H1 (cell line): Measurements from ENCODE around the gene TEF. TPM values are rescaled to one million over a fixed set of nuclear protein-coding genes. Genes with fewer than 3 reads are reported as not detected.

ENCODE experiments used
- CTCF ChIA-PET: fragments of 300-600 bp; sonication (Branson Sonifier 250); formaldehyde crosslinking; loops from one replicate; lab custom pipeline; 2021; ENCODE audit not compliant: partially characterized antibody; lab: Charles Lee
- POLR2A ChIA-PET: fragments of 300-600 bp; sonication (Branson Sonifier 250); formaldehyde crosslinking; loops from one replicate; lab custom pipeline; 2021; ENCODE audit warnings: inconsistent platforms; ENCODE audit not compliant: partially characterized antibody; lab: Charles Lee
- DNase-seq, 2 experiments: peaks; one replicate each; pipeline versions ENCODE4 v3.0.0 to v3.0.0-alpha.2; 2010 to 2022; ENCODE audit warnings: low spot score in 2 of 2, low read depth in 1 of 2, mixed read lengths in 1 of 2
- FAIRE-seq: peaks from 2 replicates; lab custom pipeline; 2011; peaks lifted over from hg19 to GRCh38; lab: Jason Lieb, UNC
- H2AFZ ChIP-seq: 2 replicates; pipeline ENCODE4 v1.8.1; 2012; ENCODE audit warnings: low read length, inconsistent platforms
- H2AK5ac ChIP-seq: 2 replicates; pipeline ENCODE4 v1.6.1; 2013; ENCODE audit warnings: low read depth, low read length
- H2BK120ac ChIP-seq: replicated peaks from 2 replicates; pipeline ENCODE3; 2013; ENCODE audit warnings: low read depth, low read length, inconsistent platforms
- H2BK12ac ChIP-seq: 2 replicates; pipeline ENCODE4 v1.6.1; 2013; ENCODE audit warnings: low read depth, low read length
- H2BK15ac ChIP-seq: 2 replicates; pipeline ENCODE4 v1.6.1; 2013; ENCODE audit warnings: low read length
- H2BK20ac ChIP-seq: 2 replicates; pipeline ENCODE4 v1.6.1; 2013; ENCODE audit warnings: low read length
- H2BK5ac ChIP-seq: 2 replicates; pipeline ENCODE4 v1.6.1; 2013; ENCODE audit warnings: low read depth, low read length
- H3K14ac ChIP-seq: 2 replicates; pipeline ENCODE4 v1.6.1; 2013; ENCODE audit warnings: inconsistent platforms; ENCODE audit not compliant: insufficient read length
- H3K18ac ChIP-seq: 2 replicates; pipeline ENCODE4 v1.6.1; 2013; ENCODE audit warnings: low read length; ENCODE audit errors: extremely low read depth
- H3K23ac ChIP-seq: 2 replicates; pipeline ENCODE4 v1.6.1; 2013; ENCODE audit warnings: inconsistent platforms; ENCODE audit not compliant: insufficient read length
- H3K23me2 ChIP-seq: 2 replicates; pipeline ENCODE4 v1.6.1; 2013; ENCODE audit warnings: low read depth, low read length
- H3K27ac ChIP-seq: 2 replicates; pipeline ENCODE4 v1.6.1; 2011; ENCODE audit warnings: low read depth, low read length, inconsistent platforms
- H3K27me3 ChIP-seq, 4 experiments: replicated peaks in 1 of 4; 1 replicate in 1 of 4; 2 replicates in 3 of 4; pipeline versions ENCODE4 v1.6.1 to v1.8.1; 2011 to 2013; ENCODE audit warnings: low read length in 3 of 4, mild to moderate bottlenecking in 3 of 4, inconsistent platforms in 2 of 4, mixed read lengths in 2 of 4, moderate library complexity in 1 of 4; ENCODE audit not compliant: control insufficient read depth in 3 of 4, insufficient read depth in 3 of 4; ENCODE audit errors: extremely low read depth in 1 of 4
- H3K36me3 ChIP-seq, 4 experiments: 2 replicates each; pipeline versions ENCODE4 v1.6.1 to v1.8.1; 2011 to 2013; ENCODE audit warnings: mild to moderate bottlenecking in 4 of 4, low read length in 3 of 4, moderate library complexity in 2 of 4, control low read depth in 1 of 4, inconsistent platforms in 1 of 4; ENCODE audit not compliant: insufficient read depth in 4 of 4, control insufficient read depth in 2 of 4
- H3K4ac ChIP-seq: replicated peaks from 2 replicates; pipeline ENCODE3; 2013; ENCODE audit warnings: low read length, low read depth, mixed read lengths, inconsistent platforms; ENCODE audit not compliant: insufficient read length
- H3K4me1 ChIP-seq, 4 experiments: replicated peaks in 1 of 4; 1 replicate in 1 of 4; 2 replicates in 3 of 4; pipeline versions ENCODE4 v1.6.1 to v1.8.1; 2011 to 2013; ENCODE audit warnings: low read length in 3 of 4, inconsistent platforms in 2 of 4, mixed read lengths in 1 of 4; ENCODE audit not compliant: insufficient read depth in 4 of 4, control insufficient read depth in 3 of 4
- H3K4me2 ChIP-seq, 2 experiments: 2 replicates each; pipeline versions ENCODE4 v1.6.1 to v1.8.1; 2011 to 2013; ENCODE audit warnings: low read depth in 2 of 2, low read length in 2 of 2, control low read depth in 1 of 2, inconsistent platforms in 1 of 2, mild to moderate bottlenecking in 1 of 2; ENCODE audit not compliant: insufficient read depth in 1 of 2
- H3K4me3 ChIP-seq, 4 experiments: fragments of 200-600, 300-600 bp in 1 of 4; sonication (generic), shearing (Covaris generic), sonication (Bioruptor Twin) in 1 of 4; 2 replicates each; pipeline versions ENCODE4 v1.5.1 to v1.8.1; 2011 to 2016; ENCODE audit warnings: low read length in 4 of 4, low read depth in 3 of 4, control low read depth in 2 of 4, inconsistent platforms in 2 of 4, mild to moderate bottlenecking in 2 of 4, mixed read lengths in 1 of 4, moderate library complexity in 1 of 4; ENCODE audit not compliant: insufficient read depth in 2 of 4; ENCODE audit errors: extremely low read depth in 1 of 4
- H3K56ac ChIP-seq: replicated peaks from 2 replicates; pipeline ENCODE3; 2013; ENCODE audit warnings: low read depth, mild to moderate bottlenecking, mixed read lengths, low read length, inconsistent platforms; ENCODE audit not compliant: insufficient read length
- H3K79me1 ChIP-seq: 2 replicates; pipeline ENCODE4 v1.6.1; 2013; ENCODE audit warnings: low read depth, low read length, control low read depth
- H3K79me2 ChIP-seq, 2 experiments: 2 replicates each; pipeline versions ENCODE4 v1.6.1 to v1.8.1; 2012 to 2013; ENCODE audit warnings: low read length in 2 of 2, mild to moderate bottlenecking in 2 of 2, inconsistent platforms in 1 of 2; ENCODE audit not compliant: insufficient read depth in 2 of 2, control insufficient read depth in 1 of 2
- H3K9ac ChIP-seq, 4 experiments: replicated peaks in 1 of 4; 1 replicate in 1 of 4; 2 replicates in 3 of 4; pipeline versions ENCODE4 v1.6.1 to v1.8.1; 2011 to 2013; ENCODE audit warnings: low read depth in 3 of 4, low read length in 3 of 4, control low read depth in 2 of 4, mild to moderate bottlenecking in 2 of 4, moderate library complexity in 2 of 4, inconsistent platforms in 1 of 4; ENCODE audit errors: extremely low read depth in 1 of 4
- H3K9me3 ChIP-seq, 2 experiments: 2 replicates each; pipeline versions ENCODE4 v1.6.1 to v1.8.1; 2012 to 2013; ENCODE audit warnings: mild to moderate bottlenecking in 2 of 2, moderate library complexity in 2 of 2, control low read depth in 1 of 2, inconsistent platforms in 1 of 2, low read depth in 1 of 2, low read length in 1 of 2, mixed read lengths in 1 of 2; ENCODE audit not compliant: insufficient read depth in 2 of 2
- H4K20me1 ChIP-seq, 2 experiments: replicated peaks in 1 of 2; 2 replicates each; pipeline versions ENCODE3 to v1.8.1; 2011 to 2013; ENCODE audit warnings: inconsistent platforms in 2 of 2, low read length in 2 of 2, mild to moderate bottlenecking in 1 of 2; ENCODE audit not compliant: insufficient read depth in 2 of 2, control insufficient read depth in 1 of 2
- H4K5ac ChIP-seq: 2 replicates; pipeline ENCODE4 v1.6.1; 2013; ENCODE audit warnings: low read length, low read depth, mixed read lengths, inconsistent platforms; ENCODE audit not compliant: insufficient read length
- H4K8ac ChIP-seq: 2 replicates; pipeline ENCODE4 v1.8.0; 2013; ENCODE audit warnings: mild to moderate bottlenecking, moderate library complexity, low read length, inconsistent platforms; ENCODE audit not compliant: insufficient read depth; ENCODE audit errors: extremely low read depth
- H4K91ac ChIP-seq: replicated peaks from 2 replicates; pipeline ENCODE3; 2013; ENCODE audit warnings: low read length, mixed read lengths, inconsistent platforms; ENCODE audit not compliant: insufficient read length
- SP4 ChIP-seq: IDR thresholded peaks from 2 replicates; pipeline ENCODE4 v1.6.1; 2012; ENCODE audit warnings: low read length, inconsistent platforms
- WGBS, 2 experiments: shearing (Covaris generic) in 1 of 2; methylation state at CpG; one replicate each; pipeline versions ENCODE4 v1.1.6 to v1.1.7; 2013 to 2015; ENCODE audit warnings: low lambda C conversion rate in 2 of 2, mixed read lengths in 2 of 2, inconsistent platforms in 1 of 2, low coverage in 1 of 2, missing lambda C conversion rate in 1 of 2; ENCODE audit not compliant: insufficient replicate concordance in 2 of 2, insufficient coverage in 1 of 2, insufficient read length in 1 of 2; ENCODE audit errors: extremely low coverage in 1 of 2, missing lambda C conversion rate in 1 of 2; 5-methylcytosine and 5-hydroxymethylcytosine counted together
- polyA plus RNA-seq, 7 experiments: library from polyadenylated mRNA; depleted of rRNA in 3 of 7; stranded (reverse) in 5 of 7; unstranded in 2 of 7; fragments of >200 nt in 5 of 7; fragments of 200-250 nt in 2 of 7; gene quantifications; 1 replicate in 5 of 7; 2 replicates in 1 of 7; 4 replicates in 1 of 7; pipeline versions ENCODE4 v1.2.1 to v1.2.3, GENCODE V29; 2011 to 2013; ENCODE audit warnings: missing spikeins in 2 of 7, mixed read lengths in 2 of 7
- total RNA-seq: library from RNA; stranded (reverse); fragmentation: NEBNext Ultra II Directional; extraction: Animal tissue kit (Norgen Biotek cat#: 25700); gene quantifications from 2 replicates; pipeline ENCODE4 v1.2.1, GENCODE V29; 2021

The TEF gene
- total and polyA plus RNA-seq, 2 of the 8 experiments (the other 6 are each of a cell fraction or from before 2014, with no cell fraction given): 7.4 to 9.0 TPM

- FAIRE-seq (no peak), DNase-seq (no peak)
- H2BK15ac ChIP-seq: no peak overlapping the region
- H3K79me2 ChIP-seq: no peaks in the 10 kb centered on the region
- no peak overlapping the region for H3K4me3 ChIP-seq
- no peak overlapping the region for H2BK12ac ChIP-seq
- H2BK5ac ChIP-seq: no peak overlapping the region
- no peak overlapping the region for H4K5ac ChIP-seq
- no peak overlapping the region for H3K56ac ChIP-seq
- CTCF ChIA-PET: no interaction called here
- H3K9ac ChIP-seq: no peak overlapping the region
- H3K27me3 ChIP-seq: no peaks in the 10 kb centered on the region; a peak in 1 of 7 replicates
- H2AK5ac ChIP-seq: no peak overlapping the region
- no peak overlapping the region for H2BK120ac ChIP-seq
- H2AFZ ChIP-seq: no peak overlapping the region
- H3K4ac ChIP-seq: no peak overlapping the region
- 90% methylated on average over 6 of the region's 11 CpGs; no CpG with 5 or more reads in 1 of the 2 experiments for WGBS, 2 experiments
- H3K14ac ChIP-seq: no peak overlapping the region
- no peaks in the 10 kb centered on the region for H3K23me2 ChIP-seq
- peaks cover 7 to 24% (median 16%) of the 10 kb centered on the region in 4 experiments; a peak in 7 of 8 replicates for H3K36me3 ChIP-seq
- no peaks in the 10 kb centered on the region for H3K79me1 ChIP-seq
- no peak overlapping the region for H4K91ac ChIP-seq
- POLR2A ChIA-PET: no interaction called here
- TF ChIP-seq SP4: no peak
- peaks cover 0 to 2% of the 10 kb centered on the region in 2 experiments for H4K20me1 ChIP-seq
- no peak overlapping the region for H3K18ac ChIP-seq
- no peak overlapping the region for H3K23ac ChIP-seq
- H3K4me2 ChIP-seq: no peak overlapping the region
- H3K9me3 ChIP-seq: no peaks in the 10 kb centered on the region
- H2BK20ac ChIP-seq: no peak overlapping the region
- H3K27ac ChIP-seq: no peak overlapping the region
- no peaks in the 10 kb centered on the region for H3K4me1 ChIP-seq
- H4K8ac ChIP-seq: no peak overlapping the region
Observed at GRCh38 chr22:41340357-41340756, 41.4 kb upstream of the TEF start.
